Sigmoid colon (tissue), 4 donors: ENCODE measurements around the gene SPI1.

ENCODE experiments used
- POLR2A ChIP-seq, 2 donors: fragments of 450-650 bp; IDR thresholded peaks; one replicate each; pipeline ENCODE4 v1.6.1; 2016; ENCODE audit warnings: antibody characterized with exemption in 2 of 2, mild to moderate bottlenecking in 2 of 2, moderate library complexity in 2 of 2
- POLR2AphosphoS5 ChIP-seq, 4 donors: sonication (generic); formaldehyde crosslinking; IDR thresholded peaks; one replicate each; pipeline ENCODE4 v1.6.1; 2017; ENCODE audit warnings: antibody characterized with exemption in 4 of 4
- TF ChIP-seq, protein P1 (sequence below), 4 experiments: fragments of 450-650 bp in 3 of 4; fragments of 200-600 bp in 1 of 4; IDR thresholded peaks; one replicate each; pipeline ENCODE4 v1.5.1; 2016 to 2019; ENCODE audit warnings: antibody characterized with exemption in 4 of 4, mild to moderate bottlenecking in 3 of 4, moderate library complexity in 2 of 4

DNA sequence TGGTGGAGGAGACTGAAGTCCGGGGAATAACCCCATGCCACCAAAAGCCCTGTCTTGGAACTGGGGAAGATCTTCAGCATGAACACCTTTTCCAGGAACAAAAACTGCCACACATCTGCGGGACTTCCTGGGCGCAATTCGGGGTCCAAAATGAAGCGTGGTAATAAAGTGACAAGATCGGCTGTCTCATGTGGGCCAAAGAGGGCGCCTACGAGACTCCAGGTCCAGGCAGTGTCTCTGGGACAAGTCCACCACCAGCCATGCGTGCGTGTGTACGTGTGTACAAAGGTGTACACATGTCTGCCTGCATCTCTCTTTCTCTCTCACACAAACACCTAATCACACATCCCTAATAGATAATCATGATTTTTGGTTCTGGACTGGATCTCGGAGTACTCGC lies 16.9 kb downstream of the SPI1 start:
- TF ChIP-seq, protein P1, sequence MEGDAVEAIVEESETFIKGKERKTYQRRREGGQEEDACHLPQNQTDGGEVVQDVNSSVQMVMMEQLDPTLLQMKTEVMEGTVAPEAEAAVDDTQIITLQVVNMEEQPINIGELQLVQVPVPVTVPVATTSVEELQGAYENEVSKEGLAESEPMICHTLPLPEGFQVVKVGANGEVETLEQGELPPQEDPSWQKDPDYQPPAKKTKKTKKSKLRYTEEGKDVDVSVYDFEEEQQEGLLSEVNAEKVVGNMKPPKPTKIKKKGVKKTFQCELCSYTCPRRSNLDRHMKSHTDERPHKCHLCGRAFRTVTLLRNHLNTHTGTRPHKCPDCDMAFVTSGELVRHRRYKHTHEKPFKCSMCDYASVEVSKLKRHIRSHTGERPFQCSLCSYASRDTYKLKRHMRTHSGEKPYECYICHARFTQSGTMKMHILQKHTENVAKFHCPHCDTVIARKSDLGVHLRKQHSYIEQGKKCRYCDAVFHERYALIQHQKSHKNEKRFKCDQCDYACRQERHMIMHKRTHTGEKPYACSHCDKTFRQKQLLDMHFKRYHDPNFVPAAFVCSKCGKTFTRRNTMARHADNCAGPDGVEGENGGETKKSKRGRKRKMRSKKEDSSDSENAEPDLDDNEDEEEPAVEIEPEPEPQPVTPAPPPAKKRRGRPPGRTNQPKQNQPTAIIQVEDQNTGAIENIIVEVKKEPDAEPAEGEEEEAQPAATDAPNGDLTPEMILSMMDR (IDR thresholded peaks at IDR 0.05), result no peak
- TF ChIP-seq POLR2AphosphoS5 (IDR thresholded peaks at IDR 0.05) (no peak), POLR2A (IDR thresholded peaks at IDR 0.05) (no peak)
